Measurements from ENCODE around the gene TGFBR1.
"Not testable (repeated sequence)": the region's sequence is repeated elsewhere in the genome, so short reads cannot be mapped to it uniquely, and the experiment has no call there.

The TGFBR1 gene

GRCh38 chr9:99076483-99077171 lies 28.3 kb upstream of the TGFBR1 start:
- no peak for DNase-seq

GRCh38 chr9:99078717-99079116 lies 26.2 kb upstream of the TGFBR1 start:
- DNase-seq: no peak

- no peak for DNase-seq
Measured at GRCh38 chr9:99079542-99079941, 25.4 kb upstream of the TGFBR1 start.

- DNase-seq: no peak
Measured at GRCh38 chr9:99083051-99083450, 21.9 kb upstream of the TGFBR1 start.

- no peak for DNase-seq
Measured at GRCh38 chr9:99085949-99086948, 18.7 kb upstream of the TGFBR1 start.

- no peak for DNase-seq
Measured at GRCh38 chr9:99087462-99087861, 17.5 kb upstream of the TGFBR1 start.

- DNase-seq: no peak
Measured at GRCh38 chr9:99090336-99091130, 14.4 kb upstream of the TGFBR1 start.

- no peak for DNase-seq
Measured at GRCh38 chr9:99092643-99093491, 12.0 kb upstream of the TGFBR1 start.

- no peak for DNase-seq
Measured at GRCh38 chr9:99093492-99093791, 11.5 kb upstream of the TGFBR1 start.

- no peak for DNase-seq
Measured at GRCh38 chr9:99095565-99095964, 9.3 kb upstream of the TGFBR1 start.

GRCh38 chr9:99096409-99096808 lies 8.5 kb upstream of the TGFBR1 start:
- no peak for DNase-seq

GRCh38 chr9:99099806-99100585 lies 4.9 kb upstream of the TGFBR1 start:
- DNase-seq: not testable (repeated sequence)

GRCh38 chr9:99101271-99101670 lies 3.6 kb upstream of the TGFBR1 start:
- no peak for DNase-seq

- DNase-seq: no peak
Measured at GRCh38 chr9:99101812-99102211, 3.1 kb upstream of the TGFBR1 start.

- DNase-seq: no peak
Measured at GRCh38 chr9:99103054-99103895, 1.6 kb upstream of the TGFBR1 start.

- DNase-seq: no peak
Measured at GRCh38 chr9:99103901-99104458, 933 bp upstream of the TGFBR1 start.

- no peak for DNase-seq
Measured at GRCh38 chr9:99105152-99106043, 485 bp downstream of the TGFBR1 start.

GRCh38 chr9:99106044-99106375 lies 1.1 kb downstream of the TGFBR1 start:
- DNase-seq: no peak

GRCh38 chr9:99107421-99107820 lies 2.5 kb downstream of the TGFBR1 start:
- no peak for DNase-seq
